GM21786 (cell line): ENCODE measurements around the gene CSNK1G1.
"Not testable (repeated sequence)": the region's sequence is repeated elsewhere in the genome, so short reads cannot be mapped to it uniquely, and the experiment has no call there.

ENCODE experiments used
- ATAC-seq: cut with Tn5 transposase; IDR thresholded peaks from one replicate; pipeline ENCODE4 v1.9.1; 2021; ENCODE audit not compliant: unreplicated experiment

The CSNK1G1 gene

DNA sequence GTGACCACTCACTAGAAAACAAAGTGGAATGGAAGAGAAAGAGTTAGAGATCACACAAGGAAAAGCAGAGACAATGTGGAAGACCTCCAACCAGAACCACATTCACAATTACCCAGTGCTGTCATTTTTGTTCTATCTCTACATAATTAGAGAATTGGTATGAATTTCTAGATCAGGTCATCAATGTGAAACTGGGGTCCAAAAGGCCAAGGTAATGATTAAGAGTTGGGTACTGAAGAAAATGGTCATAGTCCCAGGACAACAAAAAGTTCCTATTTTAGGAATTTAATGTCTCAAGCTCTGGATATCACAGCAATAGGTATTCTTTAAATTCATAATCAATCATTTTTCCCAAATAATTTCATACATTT, 108.5 kb downstream of the CSNK1G1 start:
- ATAC-seq, result no peak

DNA sequence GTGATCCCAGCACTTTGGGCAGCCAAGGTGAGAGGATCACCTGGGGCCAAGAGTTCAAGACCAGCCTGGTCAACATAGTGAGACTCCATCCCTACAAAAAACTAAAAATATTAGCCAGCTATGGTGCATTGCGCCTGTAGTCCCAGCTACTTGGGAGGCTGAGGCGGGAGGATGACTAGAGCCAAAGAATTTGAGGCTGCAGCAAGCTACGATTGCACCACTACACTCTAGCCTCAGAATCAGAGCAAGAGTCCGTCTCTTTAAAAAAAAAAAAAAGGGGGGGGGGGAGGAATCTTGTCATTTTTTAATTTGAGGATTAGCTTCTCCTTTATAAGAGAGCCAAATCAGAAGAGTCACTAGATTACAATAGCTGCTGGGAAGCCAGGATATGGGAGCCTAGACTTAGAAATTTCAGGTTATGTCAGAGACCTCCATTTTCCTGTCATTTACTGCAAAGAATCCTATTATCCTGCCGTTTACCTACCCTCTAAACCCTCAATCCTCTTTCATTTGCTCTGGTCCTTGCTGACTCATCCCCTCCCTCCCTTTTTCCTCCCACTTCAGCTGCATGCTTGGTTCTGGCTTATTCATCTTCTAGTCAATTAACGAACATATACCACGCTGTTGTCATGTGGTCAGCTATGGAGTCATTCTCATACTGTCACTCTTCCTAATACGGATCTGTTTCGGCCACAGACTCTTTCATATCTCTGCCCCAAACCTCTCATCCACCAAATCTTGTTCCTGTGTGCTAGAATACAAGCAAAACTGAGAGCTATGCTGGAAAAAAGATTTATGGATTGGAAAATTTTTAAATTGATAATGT, 109.4 kb downstream of the CSNK1G1 start:
- peak; percentile 86 for ATAC-seq

DNA sequence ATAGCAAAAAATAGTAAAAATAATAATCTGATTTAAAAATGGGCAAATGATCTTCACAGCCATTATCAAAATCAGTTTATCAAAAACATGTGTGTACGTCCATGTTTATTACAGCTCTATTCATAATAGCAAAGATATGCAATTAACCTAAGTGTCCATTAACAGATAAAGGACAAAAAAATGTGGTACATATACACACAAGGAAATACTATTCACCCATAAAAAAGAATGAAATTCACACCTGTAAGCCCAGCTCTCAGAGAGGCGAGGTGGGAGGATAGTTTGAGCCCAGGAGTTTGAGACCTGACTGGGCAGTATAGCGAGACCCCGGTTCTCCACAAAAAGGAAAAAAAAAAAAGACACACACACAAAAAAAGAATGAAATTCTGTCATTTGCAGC, 110.6 kb downstream of the CSNK1G1 start:
- no peak for ATAC-seq

DNA sequence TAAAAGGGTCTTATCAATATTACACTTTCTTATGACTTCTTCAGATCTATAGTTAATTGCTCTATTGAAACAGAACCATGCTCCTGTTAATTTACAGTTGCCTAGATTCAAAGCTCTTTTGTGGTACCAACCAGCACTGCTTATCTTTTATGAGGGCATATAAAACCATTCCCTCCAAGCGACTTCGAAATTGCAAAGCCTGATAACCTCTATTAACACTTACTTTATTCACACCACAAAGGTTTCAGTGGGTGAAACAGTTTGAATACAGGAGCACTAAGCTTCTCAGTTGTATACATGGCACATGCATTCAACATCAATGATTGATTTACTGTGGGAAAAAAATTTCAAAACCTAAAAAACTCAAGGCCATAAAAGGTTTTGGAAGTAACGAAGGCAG, 118.3 kb downstream of the CSNK1G1 start:
- no peak for ATAC-seq

DNA sequence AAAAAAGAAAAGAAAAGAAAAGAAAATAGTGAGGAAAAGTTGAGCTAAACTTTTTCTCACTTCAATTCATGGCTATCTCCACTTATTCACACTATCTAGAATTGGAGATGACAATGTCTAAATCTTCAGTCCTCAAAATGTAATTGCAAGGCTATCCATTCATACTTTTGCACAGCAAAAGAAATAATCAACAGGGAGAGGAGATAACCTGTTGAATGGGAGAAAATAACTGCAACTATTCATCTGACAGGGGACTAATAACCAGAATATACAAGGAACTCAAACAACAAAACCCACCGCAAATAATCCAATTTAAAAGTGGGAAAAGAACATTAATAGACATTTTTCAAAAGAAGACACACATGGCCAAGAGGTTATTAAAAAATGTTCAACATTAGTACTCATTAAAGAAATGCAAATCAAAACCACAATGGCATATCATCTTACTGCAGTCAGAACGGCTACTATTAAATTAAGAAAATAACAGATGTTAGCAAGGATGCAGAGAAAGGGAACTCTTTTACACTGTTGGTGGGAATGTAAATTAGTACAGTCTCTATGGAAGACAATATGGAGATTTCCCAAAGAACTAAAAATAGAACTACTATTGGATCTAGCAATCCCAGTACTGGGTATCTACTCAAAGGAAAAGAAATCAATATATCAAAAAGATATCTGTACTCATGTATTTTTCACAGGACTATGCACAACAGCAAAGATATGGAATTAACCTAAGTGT, 119.6 kb downstream of the CSNK1G1 start:
- ATAC-seq, result no peak

DNA sequence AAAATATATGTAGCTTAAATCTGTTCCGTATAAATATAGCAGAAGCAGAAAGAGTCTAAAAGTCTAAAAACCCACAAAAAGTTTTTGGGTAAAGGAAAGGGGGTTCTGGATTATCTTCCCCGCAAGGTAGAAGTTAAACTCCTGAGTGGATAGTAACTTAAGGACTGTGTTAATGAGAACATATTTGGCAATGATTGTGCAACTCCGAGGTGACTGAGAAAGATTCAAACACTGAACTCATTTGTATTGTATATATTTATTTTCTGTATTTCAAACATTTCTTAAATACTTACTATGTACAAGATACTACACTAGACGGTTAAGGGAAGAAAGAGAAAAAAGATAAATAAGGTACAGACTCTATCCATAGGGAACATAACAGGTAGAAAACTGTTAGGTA, 120.4 kb downstream of the CSNK1G1 start:
- ATAC-seq, result no peak

DNA sequence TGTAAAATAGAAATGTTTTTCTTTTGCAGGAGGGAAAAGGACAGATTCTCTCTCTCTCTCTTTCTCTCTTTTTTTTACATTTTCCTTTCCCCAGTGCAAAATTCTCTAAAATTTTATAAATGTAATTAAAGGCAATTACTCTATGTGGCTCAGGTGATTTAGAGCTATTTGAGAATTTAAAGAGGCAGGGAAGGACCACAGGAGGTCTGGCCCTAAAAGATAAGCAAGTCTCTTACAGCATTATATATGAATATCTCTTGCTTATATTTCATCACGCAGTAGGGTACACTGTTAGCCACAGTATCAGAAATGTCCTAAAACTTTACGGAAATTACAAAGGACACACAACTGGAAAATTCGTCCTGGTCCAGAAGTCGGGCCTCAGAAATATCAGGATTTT, 122.7 kb downstream of the CSNK1G1 start:
- no peak for ATAC-seq

DNA sequence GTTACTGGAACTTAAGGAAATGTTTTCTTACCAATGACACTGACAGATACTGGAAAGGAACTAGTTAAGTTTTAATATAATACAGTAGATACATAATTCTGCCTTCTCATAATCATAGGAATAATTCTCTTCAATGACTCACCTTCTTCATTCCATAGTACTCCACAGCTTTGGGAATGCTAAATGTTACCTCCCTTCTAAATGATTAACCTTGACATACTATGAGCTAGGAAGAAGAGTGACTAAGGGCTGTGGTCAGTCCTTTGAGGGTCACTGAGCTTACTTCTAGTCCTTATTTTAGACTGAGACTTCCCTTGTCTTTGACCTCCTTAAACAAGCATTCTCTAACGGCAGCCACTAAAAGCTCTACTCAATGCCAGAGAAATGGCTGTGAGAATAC, 123.6 kb downstream of the CSNK1G1 start:
- ATAC-seq, result no peak

DNA sequence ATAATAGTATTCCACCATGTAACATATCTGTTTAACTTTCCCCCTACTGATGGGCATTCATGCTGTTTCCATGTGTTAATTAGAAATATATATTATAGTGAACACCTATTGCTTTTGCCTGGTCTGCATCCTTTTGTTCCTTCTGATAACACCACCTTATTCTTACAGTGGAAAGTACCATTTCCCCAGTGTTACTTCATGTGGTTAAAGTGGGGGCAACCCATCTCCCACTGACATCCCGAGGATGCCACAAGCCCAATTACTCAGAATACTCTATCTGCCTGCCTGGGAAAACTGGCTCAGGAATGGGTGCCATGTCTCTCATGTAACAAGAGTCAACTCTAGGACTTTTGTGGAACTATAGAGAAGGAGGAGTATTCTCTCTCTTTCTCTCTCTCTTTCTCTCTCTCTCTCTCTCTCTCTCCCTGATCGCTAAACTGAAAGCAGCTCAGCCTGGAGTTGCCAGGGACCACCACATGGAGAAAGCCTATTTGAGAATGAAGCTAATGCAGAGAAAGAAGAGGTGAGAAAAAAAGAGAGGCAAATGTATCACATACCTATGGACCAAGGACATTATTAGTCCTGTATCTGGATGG, 126.7 kb downstream of the CSNK1G1 start:
- no peak for ATAC-seq

DNA sequence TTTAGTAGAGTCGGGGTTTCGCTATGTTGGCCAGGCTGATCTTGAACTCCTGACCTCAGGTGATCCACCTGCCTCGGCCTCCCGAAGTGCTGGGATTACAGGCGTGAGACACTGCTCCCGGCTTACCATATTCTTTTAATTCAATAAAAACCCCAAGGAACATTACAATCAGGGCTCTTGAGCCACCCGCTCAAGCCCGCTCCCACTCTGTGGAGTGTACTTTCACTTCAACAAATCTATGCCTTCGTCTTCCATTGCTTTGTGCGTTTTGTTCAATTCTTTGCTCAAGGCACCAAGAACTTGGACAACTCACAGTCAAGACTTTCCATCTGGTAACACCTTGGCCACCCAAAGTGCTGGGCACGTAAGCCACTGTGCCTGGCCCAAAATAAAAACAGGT, 130.2 kb downstream of the CSNK1G1 start:
- ATAC-seq, result no peak

DNA sequence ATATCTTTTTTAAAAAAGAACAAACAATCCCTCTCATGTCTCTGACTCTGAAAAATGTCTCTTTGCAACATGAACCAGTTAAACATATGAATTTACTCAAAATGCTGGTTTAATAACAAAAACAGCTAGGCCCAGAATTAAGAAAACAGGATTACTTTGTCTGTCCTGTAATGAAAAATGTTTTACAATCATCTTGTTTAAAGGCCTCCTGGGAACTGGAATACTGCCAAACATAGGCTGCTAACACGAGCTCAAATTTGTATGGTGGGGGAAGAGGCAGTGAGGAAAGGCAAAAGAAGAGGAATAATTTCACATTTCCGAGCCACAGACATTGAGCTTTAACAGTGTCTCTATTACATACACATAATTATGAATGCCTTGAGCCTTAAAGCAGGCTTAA, 131.5 kb downstream of the CSNK1G1 start:
- no peak for ATAC-seq

DNA sequence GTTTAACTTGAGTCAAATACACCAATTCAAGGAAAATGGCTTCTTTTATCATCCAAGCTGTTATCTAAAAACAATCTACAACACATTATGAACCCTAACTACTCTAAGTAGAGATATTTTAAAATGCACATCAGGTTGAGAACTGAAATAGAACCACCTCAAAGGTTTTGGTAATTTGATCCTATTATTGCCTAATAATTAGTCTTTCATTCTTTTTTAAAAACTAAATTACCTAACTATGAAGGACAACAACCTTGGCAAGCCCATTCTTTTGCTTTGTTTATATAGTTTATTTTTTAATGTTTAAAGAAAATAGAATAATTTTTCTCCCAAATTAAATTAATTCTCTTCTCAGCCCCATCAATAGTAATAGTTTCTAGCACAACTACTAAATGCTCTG, 132.1 kb downstream of the CSNK1G1 start:
- no peak for ATAC-seq

DNA sequence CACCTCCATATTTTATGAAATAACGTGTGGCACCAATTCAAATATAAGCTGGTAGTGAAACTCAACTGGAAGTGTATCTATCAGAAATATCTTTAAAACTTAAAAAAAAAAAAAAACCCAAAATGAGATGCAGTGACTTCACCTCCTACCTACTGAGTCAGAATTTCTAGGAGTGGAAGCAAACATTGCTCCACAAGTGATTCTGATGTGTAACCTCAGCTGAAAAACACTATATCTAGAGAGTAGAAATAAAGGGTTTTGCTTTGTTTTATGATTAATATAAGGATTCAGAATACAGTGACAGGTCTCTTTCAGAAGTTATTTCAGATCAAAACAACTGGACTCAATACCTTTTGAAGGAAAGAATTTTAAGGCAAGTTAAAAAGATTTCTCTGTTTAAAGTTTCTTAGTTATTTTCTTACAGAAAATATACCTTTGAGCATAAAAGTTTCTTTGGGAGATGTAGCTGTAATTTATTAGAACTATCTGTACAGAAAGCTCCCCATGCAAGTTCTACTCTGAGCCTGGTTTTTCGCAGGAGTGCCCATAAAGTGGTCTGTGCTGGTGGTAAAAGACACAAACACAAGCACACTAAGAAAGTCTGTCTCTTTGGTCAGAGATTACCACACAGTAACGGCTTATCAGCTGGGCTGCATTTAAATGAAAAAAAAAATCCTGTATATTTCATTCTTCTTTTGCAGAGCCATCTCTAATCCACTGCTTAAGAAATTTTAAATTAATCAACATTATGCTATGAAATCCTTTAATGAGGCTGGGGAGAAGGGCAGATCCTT, 133.2 kb downstream of the CSNK1G1 start:
- no peak for ATAC-seq

DNA sequence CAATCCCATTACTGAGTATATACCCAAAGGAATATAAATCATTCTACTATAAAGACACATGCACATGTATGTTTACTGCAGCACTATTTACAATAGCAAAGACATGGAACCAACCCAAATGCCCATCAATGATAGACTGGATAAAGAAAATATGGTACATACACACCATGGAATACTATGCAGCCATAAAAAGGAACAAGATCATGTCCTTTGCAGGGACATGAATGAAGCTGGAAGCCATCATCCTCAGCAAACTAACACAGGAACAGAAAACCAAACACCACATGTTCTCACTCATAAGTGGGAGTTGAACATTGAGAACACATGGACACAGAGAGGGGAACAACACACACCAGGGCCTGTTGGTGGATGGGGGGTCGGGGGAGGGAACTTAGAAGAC, 134.1 kb downstream of the CSNK1G1 start:
- ATAC-seq, result not testable (repeated sequence)

DNA sequence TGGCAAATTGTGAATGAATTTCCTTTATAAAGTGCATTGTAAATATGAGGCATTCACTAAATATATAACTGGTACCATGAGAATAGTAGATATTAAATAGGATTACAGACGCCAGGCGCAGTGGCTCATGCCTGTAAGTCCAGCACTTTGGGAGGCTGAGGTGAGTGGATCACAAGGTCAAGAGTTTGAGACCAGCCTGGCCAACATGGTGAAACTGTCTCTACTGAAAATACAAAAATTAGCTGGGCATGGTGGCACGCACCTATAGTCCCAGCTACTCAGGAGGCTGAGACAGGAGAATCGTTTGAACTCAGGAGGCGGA, 138.6 kb downstream of the CSNK1G1 start:
- ATAC-seq, result not testable (repeated sequence)

DNA sequence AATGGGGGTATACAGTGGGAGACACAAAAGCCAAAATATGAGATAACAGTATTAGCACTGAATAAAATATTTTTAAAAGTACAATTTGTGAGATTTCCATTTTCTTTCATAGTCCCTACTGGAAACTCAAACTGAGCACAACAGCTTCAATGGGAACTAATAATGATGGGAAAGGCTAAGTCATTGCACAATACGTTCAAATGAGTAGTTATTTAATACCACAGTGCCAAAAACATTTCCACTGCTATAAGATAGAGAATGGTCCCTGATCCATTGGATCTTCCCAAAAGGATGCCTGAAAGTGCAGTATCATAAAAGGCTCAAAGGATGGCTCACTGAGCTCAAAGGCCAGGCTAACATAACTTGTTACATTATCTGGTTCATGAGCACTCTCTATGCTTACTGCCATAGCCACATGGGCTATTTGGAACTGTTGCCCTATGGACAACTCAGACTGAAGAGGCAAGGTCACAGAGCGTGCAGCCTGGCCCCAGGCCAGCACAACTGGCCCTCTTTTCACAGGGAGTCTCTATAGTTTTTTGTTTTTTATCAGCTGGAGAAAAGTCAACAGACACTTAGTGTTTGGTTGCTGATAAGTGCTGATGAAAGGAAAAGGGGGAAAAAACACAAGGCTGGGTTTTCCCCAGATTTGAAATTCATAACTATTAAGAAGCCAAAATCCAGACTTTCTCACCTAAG, 139.1 kb downstream of the CSNK1G1 start:
- no peak for ATAC-seq

DNA sequence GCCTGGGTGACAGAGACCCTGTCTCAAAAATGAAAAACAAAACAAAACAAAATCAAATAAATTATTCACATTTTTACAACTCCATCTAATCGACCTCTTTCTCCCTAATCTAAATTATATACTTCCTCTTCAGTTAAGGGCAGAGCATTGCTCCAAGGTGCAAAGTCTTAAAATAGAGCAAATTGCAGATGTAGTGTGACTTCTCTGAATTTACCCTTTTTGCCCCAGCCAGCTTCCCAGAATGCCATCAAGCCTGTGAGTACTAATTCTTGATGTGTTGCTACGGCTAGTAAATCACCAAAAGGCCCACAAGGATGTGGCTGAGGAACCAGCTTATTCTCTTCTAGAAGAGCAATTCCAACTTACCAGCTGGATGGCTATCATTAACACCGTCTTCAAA, 139.8 kb downstream of the CSNK1G1 start:
- no peak for ATAC-seq

DNA sequence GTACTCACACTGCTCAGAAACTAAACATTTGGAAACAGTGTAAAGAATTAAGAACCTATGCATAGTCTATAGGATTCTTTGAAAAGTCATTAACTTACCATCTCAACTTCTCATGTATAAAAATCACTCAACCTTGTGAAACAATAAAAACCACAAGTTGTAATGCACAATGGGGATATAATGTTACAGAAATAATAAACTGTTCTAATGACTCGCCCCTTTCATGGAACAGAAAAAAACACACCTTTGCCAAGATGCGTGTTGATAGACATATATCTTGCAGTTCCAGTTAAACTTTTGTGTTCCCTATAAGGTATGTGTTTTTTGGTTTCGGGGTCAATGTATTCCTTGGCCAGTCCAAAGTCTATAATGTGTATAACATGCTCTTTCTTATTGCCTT, 142.3 kb downstream of the CSNK1G1 start:
- ATAC-seq, result no peak

DNA sequence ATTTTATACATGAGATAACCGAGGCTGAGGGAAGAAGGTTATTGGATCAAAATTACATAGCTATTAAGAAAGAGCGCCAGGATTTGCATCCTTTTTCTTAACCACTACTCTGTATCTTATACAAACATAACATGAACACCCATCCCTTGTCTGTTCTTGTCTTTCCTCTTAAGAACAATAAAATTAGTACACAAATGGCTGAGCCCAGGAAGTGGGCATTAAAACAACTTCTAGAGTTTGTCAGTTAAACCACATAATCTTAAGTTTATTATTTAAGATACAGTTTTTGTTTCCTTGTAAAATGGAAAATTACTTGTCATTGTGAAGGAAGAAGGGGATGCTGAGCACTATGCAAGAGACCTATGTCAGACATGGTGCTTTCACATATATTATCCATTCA, 144.3 kb downstream of the CSNK1G1 start:
- ATAC-seq, result no peak

DNA sequence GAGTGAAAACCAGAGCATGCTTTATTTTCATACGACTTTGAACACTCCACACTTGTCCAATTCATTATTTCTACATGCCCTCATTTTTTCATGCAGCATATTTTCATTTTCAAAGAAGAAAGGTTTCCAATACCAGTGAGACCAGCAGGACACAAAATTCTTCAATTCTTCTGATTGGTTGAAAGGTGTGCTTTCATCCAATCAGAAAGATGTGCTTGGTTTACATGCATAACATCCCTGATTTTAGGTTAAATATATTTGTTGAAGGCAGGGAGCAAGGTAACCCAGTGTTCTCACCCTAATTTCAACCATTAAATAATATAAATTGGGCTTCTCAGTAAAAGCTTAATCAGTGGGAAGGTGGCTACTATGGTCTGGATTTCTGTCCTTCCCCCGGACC, 145.6 kb downstream of the CSNK1G1 start:
- ATAC-seq, result no peak
